GM12878 (cell line): ENCODE results near the gene MEX3C.

Experiments
- ATF2 ChIP-seq: IDR thresholded peaks from 2 replicates; pipeline ENCODE4 v1.6.1; 2012; ENCODE audit warnings: low read length, inconsistent platforms
- BHLHE40 ChIP-seq, 2 experiments: fragments of 450-650 bp in 1 of 2; IDR thresholded peaks; 2 replicates each; pipeline ENCODE4 v1.6.1; 2011 to 2017; ENCODE audit warnings: low read depth in 2 of 2, borderline replicate concordance in 1 of 2, improper control_type of control experiment in 1 of 2, low read length in 1 of 2, mild to moderate bottlenecking in 1 of 2
- CTCF ChIP-seq, 3 experiments: IDR thresholded peaks in 2 of 3; conservative IDR thresholded peaks in 1 of 3; 2 replicates each; pipeline ENCODE4 v1.5.1; 2011; ENCODE audit warnings: low read depth in 3 of 3, low read length in 3 of 3, mild to moderate bottlenecking in 3 of 3, control low read depth in 2 of 3, moderate library complexity in 2 of 3, inconsistent platforms in 1 of 3, mixed read lengths in 1 of 3; ENCODE audit not compliant: control insufficient read depth in 2 of 3, insufficient read depth in 1 of 3; ENCODE audit errors: extremely low read depth in 1 of 3
- EP300 ChIP-seq, 2 experiments: fragments of 150-350 bp in 1 of 2; IDR thresholded peaks; 2 replicates each; pipeline ENCODE4 v1.6.1; 2011 to 2012; ENCODE audit warnings: low read depth in 2 of 2, low read length in 2 of 2, borderline replicate concordance in 1 of 2, improper control_type of control experiment in 1 of 2, inconsistent platforms in 1 of 2; ENCODE audit not compliant: control insufficient read depth in 1 of 2
- EZH2 ChIP-seq: IDR thresholded peaks from 2 replicates; pipeline ENCODE4 v1.6.1; 2012; ENCODE audit warnings: low read depth, mild to moderate bottlenecking, control low read depth, inconsistent platforms, low read length, borderline replicate concordance; ENCODE audit not compliant: control insufficient read depth
- NFIC ChIP-seq: IDR thresholded peaks from 2 replicates; pipeline ENCODE4 v1.6.1; 2012; ENCODE audit warnings: low read depth, mild to moderate bottlenecking, inconsistent platforms, low read length, moderate library complexity
- POLR2AphosphoS5 ChIP-seq: IDR thresholded peaks from 2 replicates; pipeline ENCODE4 v1.6.1; 2011; ENCODE audit warnings: mild to moderate bottlenecking, low read length, inconsistent platforms
- PRDM15 ChIP-seq: fragments of 450-650 bp; formaldehyde crosslinking; IDR thresholded peaks from 2 replicates; pipeline ENCODE4 v1.4.0; 2020; ENCODE audit warnings: mild to moderate bottlenecking, moderate library complexity
- RFX5 ChIP-seq: IDR thresholded peaks from 2 replicates; pipeline ENCODE4 v1.6.1; 2011; ENCODE audit warnings: low read depth, low read length, improper control_type of control experiment
- TCF12 ChIP-seq: IDR thresholded peaks from 2 replicates; pipeline ENCODE4 v1.6.1; 2011; ENCODE audit warnings: low read depth, mild to moderate bottlenecking, low read length
- YY1 ChIP-seq: IDR thresholded peaks from 2 replicates; pipeline ENCODE4 v1.6.1; 2011; ENCODE audit warnings: low read depth, mild to moderate bottlenecking, low read length

GRCh38 chr18:51188024-51188701 is 9.3 kb downstream of the MEX3C start:
- TF ChIP-seq RFX5 (no peak), YY1 (no peak), CTCF (IDR thresholded peaks at IDR 0.05 in 2 of 3, conservative IDR thresholded peaks at IDR 0.05 in 1 of 3; ENCODE audit: control insufficient read depth in 2 of 3, extremely low read depth in 1 of 3, insufficient read depth in 1 of 3, low read depth in 3 of 3, low read length in 3 of 3) (no peak), EP300 (IDR thresholded peaks at IDR 0.05; ENCODE audit: borderline replicate concordance in 1 of 2, control insufficient read depth in 1 of 2, low read depth in 2 of 2, low read length in 2 of 2) (no peak), ATF2 (0 out of 2 replicates have a peak, but pooled peaks have one; percentile 36), EZH2 (no peak), TCF12 (no peak), NFIC (peak; percentile 37; the same call in 1 of the 2 replicates), BHLHE40 (IDR thresholded peaks at IDR 0.05; ENCODE audit: borderline replicate concordance in 1 of 2, low read depth in 2 of 2, low read length in 1 of 2) (no peak), PRDM15 (no peak), POLR2AphosphoS5 (no peak)
